K562 (cell line): Measurements from ENCODE around the gene GRIK1. TPM values are rescaled to one million over a fixed set of nuclear protein-coding genes. Genes with fewer than 3 reads are reported as not detected.

Source experiments
- ATAC-seq: fragments of 200-7000 bp; cut with Tn5 transposase; 3 replicates; pipeline ENCODE4 v1.9.1; 2020; ENCODE audit warnings: moderate library complexity
- BruUV-seq: library from RNA; stranded (reverse); fragments of 400-500 nt; replicated peaks from 2 replicates; lab custom pipeline; 2021; lab: Mats Ljungman, UMichigan
- CTCF ChIA-PET: fragments of 300-600 bp; formaldehyde crosslinking; extraction: SDS; loops from one replicate; lab custom pipeline; 2021; ENCODE audit warnings: low intra/inter-chr PET ratio; lab: Yijun Ruan, JAX
- POLR2A ChIA-PET: fragments of 300-600, 350-650 bp; sonication (Branson Sonifier 250); formaldehyde crosslinking; extraction: SDS; loops from one replicate; lab custom pipeline; 2021; ENCODE audit warnings: antibody characterized with exemption, inconsistent platforms; lab: Yijun Ruan, JAX
- DNase-seq, 4 experiments: peaks; one replicate each; pipeline versions ENCODE4 v3.0.0 to v3.0.0-alpha.2; 2011 to 2018; ENCODE audit warnings: low spot score in 3 of 4, mixed read lengths in 3 of 4; ENCODE audit errors: extremely low read depth in 1 of 4
- FAIRE-seq: peaks from 2 replicates; lab custom pipeline; 2011; peaks lifted over from hg19 to GRCh38; lab: Jason Lieb, UNC
- H2AFZ ChIP-seq: 2 replicates; pipeline ENCODE4 v1.6.0; 2011; ENCODE audit warnings: low read depth, low read length, control low read depth, inconsistent platforms
- H3K27ac ChIP-seq: fragments of 200-600 bp; 3 replicates; pipeline ENCODE4 v1.8.0; 2011; ENCODE audit warnings: low read depth, mild to moderate bottlenecking, control low read depth, inconsistent platforms, low read length, moderate library complexity, mixed read lengths; ENCODE audit errors: extremely low read depth
- H3K27me3 ChIP-seq, 2 experiments: fragments of 300-600 bp in 1 of 2; 2 replicates in 1 of 2; 3 replicates in 1 of 2; pipeline versions ENCODE4 v1.6.0 to v1.8.0; 2011; ENCODE audit warnings: inconsistent platforms in 2 of 2, low read length in 2 of 2, mild to moderate bottlenecking in 1 of 2, mixed read lengths in 1 of 2, moderate library complexity in 1 of 2; ENCODE audit not compliant: control insufficient read depth in 2 of 2, insufficient read depth in 2 of 2
- H3K36me3 ChIP-seq: fragments of 300-600 bp; 3 replicates; pipeline ENCODE4 v1.8.0; 2011; ENCODE audit warnings: mild to moderate bottlenecking, low read length, inconsistent platforms; ENCODE audit not compliant: control insufficient read depth, insufficient read depth
- H3K4me1 ChIP-seq, 2 experiments: fragments of 200-600 bp in 1 of 2; replicated peaks in 1 of 2; 2 replicates in 1 of 2; 3 replicates in 1 of 2; pipeline versions ENCODE4 v1.5.1 to v1.8.0; 2011; ENCODE audit warnings: inconsistent platforms in 2 of 2, low read length in 2 of 2, mild to moderate bottlenecking in 1 of 2, mixed read lengths in 1 of 2, moderate library complexity in 1 of 2; ENCODE audit not compliant: control insufficient read depth in 2 of 2, insufficient read depth in 2 of 2
- H3K4me2 ChIP-seq: 2 replicates; pipeline ENCODE4 v1.6.1; 2011; ENCODE audit warnings: low read length, control low read depth, inconsistent platforms, mixed read lengths; ENCODE audit not compliant: insufficient read depth
- H3K4me3 ChIP-seq: fragments of 200-600 bp; sonication (generic), shearing (Covaris generic); 2 replicates; pipeline ENCODE4 v1.5.1; 2016; ENCODE audit warnings: control low read depth, inconsistent platforms
- H3K79me2 ChIP-seq: fragments of 200-600 bp; 3 replicates; pipeline ENCODE4 v1.8.0; 2011; ENCODE audit warnings: low read length, inconsistent platforms; ENCODE audit not compliant: control insufficient read depth, insufficient read depth
- H3K9ac ChIP-seq, 2 experiments: 2 replicates each; pipeline versions ENCODE4 v1.6.0 to v1.6.1; 2011; ENCODE audit warnings: low read depth in 2 of 2, low read length in 2 of 2, control low read depth in 1 of 2, inconsistent platforms in 1 of 2, mild to moderate bottlenecking in 1 of 2, mixed read lengths in 1 of 2; ENCODE audit not compliant: insufficient read depth in 1 of 2
- H3K9me1 ChIP-seq: one replicate; pipeline ENCODE4 v1.6.0; 2011; ENCODE audit warnings: inconsistent platforms, mild to moderate bottlenecking, low read length, moderate library complexity; ENCODE audit not compliant: control insufficient read depth, insufficient read depth
- H3K9me3 ChIP-seq: replicated peaks from 2 replicates; pipeline ENCODE4 v1.5.1; 2011; ENCODE audit warnings: low read depth, low read length, inconsistent platforms; ENCODE audit not compliant: control insufficient read depth, insufficient read depth
- H4K20me1 ChIP-seq: replicated peaks from 2 replicates; pipeline ENCODE4 v1.6.1; 2011; ENCODE audit warnings: low read length, inconsistent platforms, mixed read lengths; ENCODE audit not compliant: control insufficient read depth, insufficient read depth
- E2F4 ChIP-seq: sonication (generic); formaldehyde crosslinking; IDR thresholded peaks from 2 replicates; pipeline ENCODE4 v1.8.0; 2022; ENCODE audit warnings: mild to moderate bottlenecking, low read depth, missing genetic modification reagents
- EP300 ChIP-seq: IDR thresholded peaks from 2 replicates; pipeline ENCODE4 v1.6.1; 2012; ENCODE audit warnings: low read length, improper control_type of control experiment
- MAFK ChIP-seq: IDR thresholded peaks from 2 replicates; pipeline ENCODE4 v1.6.1; 2011; ENCODE audit warnings: low read length, improper control_type of control experiment
- MTA1 ChIP-seq: fragments of 450-650 bp; IDR thresholded peaks from 2 replicates; pipeline ENCODE4 v1.6.1; 2017; ENCODE audit warnings: borderline replicate concordance
- NR2C2 ChIP-seq, 2 experiments: fragments of 200-800 bp in 1 of 2; sonication (Bioruptor generic) in 1 of 2; sonication (generic) in 1 of 2; formaldehyde crosslinking in 1 of 2; IDR thresholded peaks; 2 replicates each; pipeline versions ENCODE4 v1.6.1 to v1.8.0; 2016 to 2022; ENCODE audit warnings: mild to moderate bottlenecking in 1 of 2, missing compliant biosample characterization in 1 of 2, missing genetic modification characterization in 1 of 2, missing genetic modification reagents in 1 of 2
- RCOR1 ChIP-seq, 2 experiments: IDR thresholded peaks; 2 replicates each; pipeline ENCODE4 v1.6.1; 2012; ENCODE audit warnings: low read depth in 2 of 2, low read length in 2 of 2, borderline replicate concordance in 1 of 2, improper control_type of control experiment in 1 of 2
- SMAD3 ChIP-seq: fragments of 450-650 bp; formaldehyde crosslinking; conservative IDR thresholded peaks from 2 replicates; pipeline ENCODE4 v1.4.0; 2020; ENCODE audit warnings: mild to moderate bottlenecking
- SMARCA4 ChIP-seq: fragments of 450-650 bp; IDR thresholded peaks from 2 replicates; pipeline ENCODE4 v1.6.1; 2016
- SNIP1 ChIP-seq: fragments of 450-650 bp; IDR thresholded peaks from 2 replicates; pipeline ENCODE4 v1.7.1; 2017; ENCODE audit warnings: low read depth, mild to moderate bottlenecking
- ZNF644 ChIP-seq: fragments of 200-800 bp; sonication (Bioruptor generic); IDR thresholded peaks from 2 replicates; pipeline ENCODE4 v1.6.1; 2016; ENCODE audit warnings: low read depth, missing genetic modification characterization, missing compliant biosample characterization
- ZSCAN29 ChIP-seq: fragments of 450-650 bp; IDR thresholded peaks from 2 replicates; pipeline ENCODE4 v1.6.1; 2017
- WGBS: fragments of 100-300 bp; shearing (Covaris generic); methylation state at CpG from one replicate; pipeline ENCODE4 v1.1.6; 2016; ENCODE audit warnings: low coverage, mixed read lengths; ENCODE audit not compliant: insufficient coverage; ENCODE audit errors: missing lambda C conversion rate; 5-methylcytosine and 5-hydroxymethylcytosine counted together
- in situ Hi-C: fragments of 300-500 bp; cut with MboI; formaldehyde crosslinking; loops from 4 replicates; pipeline ENCODE4 v1.15.0; 2018; ENCODE audit warnings: inconsistent platforms, mixed read lengths
- intact Hi-C: fragments of 100-400 bp; cut with micrococcal nuclease; formaldehyde crosslinking; loops from 2 replicates; pipeline ENCODE4 v1.14.2; 2022
- polyA plus RNA-seq, 8 experiments: library from polyadenylated mRNA; depleted of rRNA in 4 of 8; stranded (reverse) in 5 of 8; unstranded in 3 of 8; fragments of >200 nt; fragmentation: Nextera tagmentation in 2 of 8; fragmentation: Illumina TruSeq in 1 of 8; extraction: Ambion mirVana in 2 of 8; extraction: Trizol in 1 of 8; gene quantifications; 2 replicates each; pipeline versions ENCODE4 v1.2.1 to v1.2.3, GENCODE V29; 2011 to 2014; ENCODE audit warnings: inconsistent platforms in 1 of 8, missing spikeins in 1 of 8
- total RNA-seq, 7 experiments: library from RNA; depleted of rRNA in 6 of 7; stranded (reverse); fragments of >200 nt in 6 of 7; fragmentation: Illumina TruSeq in 2 of 7; extraction: Trizol in 2 of 7; gene quantifications; 2 replicates each; pipeline versions ENCODE4 v1.2.1 to v1.2.3, GENCODE V29; 2011 to 2021; ENCODE audit warnings: low replicate concordance in 1 of 7
- TF ChIP-seq, protein P1 (sequence below): fragments of 250-450 bp; sonication (Bioruptor Pico); IDR thresholded peaks from 2 replicates; pipeline ENCODE4 v1.8.0; 2022; ENCODE audit warnings: moderate library complexity, mild to moderate bottlenecking, inconsistent platforms
- TF ChIP-seq, protein P2 (sequence below): fragments of 450-650 bp; formaldehyde crosslinking; conservative IDR thresholded peaks from 2 replicates; pipeline ENCODE4 v1.4.0; 2022; ENCODE audit warnings: mild to moderate bottlenecking, missing genetic modification characterization
- TF ChIP-seq, protein P3 (sequence below): sonication (generic); IDR thresholded peaks from 2 replicates; pipeline ENCODE4 v1.6.1; 2016
- TF ChIP-seq, protein P4 (sequence below): fragments of 250-450 bp; sonication (Bioruptor Pico); IDR thresholded peaks from 2 replicates; pipeline ENCODE4 v1.5.0; 2020; ENCODE audit warnings: mild to moderate bottlenecking

Gene GRIK1
- total and polyA plus RNA-seq, 9 of the 15 experiments (the other 6 are each of a cell fraction or from before 2014, with no cell fraction given), result 0.17 to 2.8 (median 0.53) TPM

DNA sequence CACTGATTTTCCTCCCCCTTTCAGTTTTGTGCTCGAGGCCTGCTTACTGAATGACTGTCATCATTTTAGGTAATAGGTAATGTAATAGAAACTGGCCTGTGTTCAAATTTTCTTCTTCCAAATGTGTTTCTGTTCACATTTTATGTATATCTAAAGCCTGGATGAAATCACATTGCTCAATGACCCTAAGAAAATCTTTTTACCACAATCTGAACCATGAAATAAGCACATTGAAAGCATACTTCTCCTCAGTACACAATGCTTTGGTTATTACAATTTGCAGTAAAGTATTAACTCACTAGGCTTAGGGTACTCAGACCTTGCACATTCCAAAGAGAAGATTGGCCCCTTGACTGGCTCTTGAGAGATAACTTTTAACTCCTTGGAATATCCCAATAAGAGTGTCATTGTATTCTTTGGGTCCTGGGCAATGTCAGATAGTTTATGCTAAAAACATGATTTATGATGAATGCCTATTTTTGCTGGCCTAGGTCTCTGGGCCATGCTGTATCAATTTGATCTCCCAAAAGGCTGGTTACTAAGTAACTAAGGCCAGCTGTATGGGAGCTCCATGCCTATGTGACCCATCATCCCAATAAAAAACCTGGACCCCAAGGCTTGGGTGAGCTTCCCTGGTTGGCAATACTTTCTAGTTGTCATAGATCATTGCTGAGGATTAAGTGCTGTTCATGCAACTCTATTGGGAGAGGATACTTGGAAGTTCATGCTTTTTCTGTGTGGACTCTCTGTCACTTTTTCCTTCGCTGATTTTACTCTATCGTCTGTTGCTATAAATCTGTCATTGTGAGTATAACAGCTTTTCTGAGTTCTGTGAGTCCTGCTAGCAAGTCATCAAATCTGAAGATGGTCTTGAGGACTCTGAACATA, 293.9 kb downstream of the GRIK1 start:
- Histone ChIP-seq H3K9me3 (peaks cover 1% of the 10 kb centered on the region), H3K27ac (peak overlapping the region; percentile 95), H3K36me3 (0 out of 3 replicates have a peak, but pooled peaks cover under 1% of the 10 kb centered on the region), H3K4me1 (peaks cover 22 to 96% of the 10 kb centered on the region in 2 experiments), H2AFZ (peak overlapping the region; percentile 44), H3K27me3 (no peaks in the 10 kb centered on the region), H3K79me2 (no peaks in the 10 kb centered on the region), H4K20me1 (no peaks in the 10 kb centered on the region), H3K4me3 (no peak overlapping the region), H3K9me1 (no peaks in the 10 kb centered on the region), H3K9ac (peak overlapping the region in 1 of 2 experiments; percentile 80; a peak in 2 of 4 replicates), H3K4me2 (no peak overlapping the region)
- ChIA-PET CTCF (no interaction called here), POLR2A (interaction anchor here (0.8 to 1.7 kb wide), 5 partner anchors 11 to 24 kb away, joined by 3 to 4 read pairs (median 3); no protein-coding TSS in a partner anchor)
- in situ Hi-C loops, result no loop called here
- BruUV-seq, result no TSS peak
- 29% methylated on average over 3 of the region's 3 CpGs for WGBS
- no peak for DNase-seq
- ATAC-seq, result no peak
- FAIRE-seq, result no peak
- intact Hi-C loops, result loop anchor here (5.0 kb wide), 2 partner anchors 201 to 574 kb away; partner anchors contain the start of gene CCT8
- TF ChIP-seq RCOR1 (IDR thresholded peaks at IDR 0.05; ENCODE audit: borderline replicate concordance in 1 of 2, low read depth in 2 of 2, low read length in 2 of 2) (peak in 1 of 2 experiments; percentile 45; a peak in 1 of 4 replicates), ZSCAN29 (no peak), EP300 (peak; percentile 47; the same call in 1 of the 2 replicates), SMAD3 (CRISPR knock-in tag) (0 out of 2 replicates have a peak, but pooled peaks have one; percentile 47), SMARCA4 (0 out of 2 replicates have a peak, but pooled peaks have one; percentile 9), MAFK (peak; percentile 39; the same call in 1 of the 2 replicates), SNIP1 (no peak), MTA1 (no peak), NR2C2 (CRISPR knock-in tag; IDR thresholded peaks at IDR 0.05) (no peak), NR2C2 (tag; IDR thresholded peaks at IDR 0.05) (no peak; the same call in 1 of the 2 replicates), ZNF644 (peak; percentile 65; the same call in 1 of the 2 replicates), E2F4 (no peak)
- TF ChIP-seq, protein P1, sequence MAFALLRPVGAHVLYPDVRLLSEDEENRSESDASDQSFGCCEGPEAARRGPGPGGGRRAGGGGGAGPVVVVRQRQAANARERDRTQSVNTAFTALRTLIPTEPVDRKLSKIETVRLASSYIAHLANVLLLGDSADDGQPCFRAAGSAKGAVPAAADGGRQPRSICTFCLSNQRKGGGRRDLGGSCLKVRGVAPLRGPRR (CRISPR knock-in tag), result peak; percentile 5; the same call in 1 of the 2 replicates
- TF ChIP-seq, protein P2, sequence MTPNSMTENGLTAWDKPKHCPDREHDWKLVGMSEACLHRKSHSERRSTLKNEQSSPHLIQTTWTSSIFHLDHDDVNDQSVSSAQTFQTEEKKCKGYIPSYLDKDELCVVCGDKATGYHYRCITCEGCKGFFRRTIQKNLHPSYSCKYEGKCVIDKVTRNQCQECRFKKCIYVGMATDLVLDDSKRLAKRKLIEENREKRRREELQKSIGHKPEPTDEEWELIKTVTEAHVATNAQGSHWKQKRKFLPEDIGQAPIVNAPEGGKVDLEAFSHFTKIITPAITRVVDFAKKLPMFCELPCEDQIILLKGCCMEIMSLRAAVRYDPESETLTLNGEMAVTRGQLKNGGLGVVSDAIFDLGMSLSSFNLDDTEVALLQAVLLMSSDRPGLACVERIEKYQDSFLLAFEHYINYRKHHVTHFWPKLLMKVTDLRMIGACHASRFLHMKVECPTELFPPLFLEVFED (CRISPR knock-in tag), result 0 out of 2 replicates have a peak, but pooled peaks have one; percentile 10
- TF ChIP-seq, protein P3, sequence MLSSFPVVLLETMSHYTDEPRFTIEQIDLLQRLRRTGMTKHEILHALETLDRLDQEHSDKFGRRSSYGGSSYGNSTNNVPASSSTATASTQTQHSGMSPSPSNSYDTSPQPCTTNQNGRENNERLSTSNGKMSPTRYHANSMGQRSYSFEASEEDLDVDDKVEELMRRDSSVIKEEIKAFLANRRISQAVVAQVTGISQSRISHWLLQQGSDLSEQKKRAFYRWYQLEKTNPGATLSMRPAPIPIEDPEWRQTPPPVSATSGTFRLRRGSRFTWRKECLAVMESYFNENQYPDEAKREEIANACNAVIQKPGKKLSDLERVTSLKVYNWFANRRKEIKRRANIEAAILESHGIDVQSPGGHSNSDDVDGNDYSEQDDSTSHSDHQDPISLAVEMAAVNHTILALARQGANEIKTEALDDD, result peak; percentile 61; the same call in 1 of the 2 replicates
- TF ChIP-seq, protein P4, sequence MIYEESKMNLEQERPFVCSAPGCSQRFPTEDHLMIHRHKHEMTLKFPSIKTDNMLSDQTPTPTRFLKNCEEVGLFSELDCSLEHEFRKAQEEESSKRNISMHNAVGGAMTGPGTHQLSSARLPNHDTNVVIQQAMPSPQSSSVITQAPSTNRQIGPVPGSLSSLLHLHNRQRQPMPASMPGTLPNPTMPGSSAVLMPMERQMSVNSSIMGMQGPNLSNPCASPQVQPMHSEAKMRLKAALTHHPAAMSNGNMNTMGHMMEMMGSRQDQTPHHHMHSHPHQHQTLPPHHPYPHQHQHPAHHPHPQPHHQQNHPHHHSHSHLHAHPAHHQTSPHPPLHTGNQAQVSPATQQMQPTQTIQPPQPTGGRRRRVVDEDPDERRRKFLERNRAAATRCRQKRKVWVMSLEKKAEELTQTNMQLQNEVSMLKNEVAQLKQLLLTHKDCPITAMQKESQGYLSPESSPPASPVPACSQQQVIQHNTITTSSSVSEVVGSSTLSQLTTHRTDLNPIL, result peak; percentile 57; the same call in 1 of the 2 replicates
